Measurements from ENCODE around the gene COL16A1. TPM values are rescaled to one million over a fixed set of nuclear protein-coding genes. Genes with fewer than 3 reads are reported as not detected.

The COL16A1 gene
- total RNA-seq, 6 donors from 2014 or later, result 15.2 to 103 (median 40.7) TPM

GRCh38 chr1:31644560-31645273, 59.1 kb downstream of the COL16A1 start, which contains the start of gene PEF1:
TSS of gene PEF1 (minus strand) at chr1:31644876. CDS start at chr1:31644864, 12 bp downstream.
- peak; percentile 96 to 99 for DNase-seq
- no peaks in the 10 kb centered on the region for H3K36me3 ChIP-seq

GRCh38 chr1:31643976-31644559, 59.7 kb downstream of the COL16A1 start:
- H3K36me3 ChIP-seq, result no peaks in the 10 kb centered on the region
- ATAC-seq (ENCODE audit: low FRiP score in 2 of 2), result no peak
- H3K4me1 ChIP-seq, result peaks cover 46 to 59% (median 49%) of the 10 kb centered on the region in 4 donors
- TF ChIP-seq CTCF (IDR thresholded peaks at IDR 0.05), result no peak
- no peak for TF ChIP-seq POLR2A (IDR thresholded peaks at IDR 0.05)
- TF ChIP-seq EP300 (IDR thresholded peaks at IDR 0.05), result no peak
- TF ChIP-seq POLR2AphosphoS5 (IDR thresholded peaks at IDR 0.05), result no peak
- peak overlapping the region; percentile 97 to 99 (median 98) for H3K27ac ChIP-seq
- no peaks in the 10 kb centered on the region for H3K9me3 ChIP-seq
- DNase-seq, result no peak
- H3K27me3 ChIP-seq, result no peaks in the 10 kb centered on the region
- H3K4me3 ChIP-seq, result peak overlapping the region; percentile 54 to 85 (median 76)
- 6 to 7% methylated on average over 2 to 18 of the region's 18 CpGs for WGBS, 2 donors

More at GRCh38 chr1:31644560-31645273, 59.1 kb downstream of the COL16A1 start, which contains the start of gene PEF1:
- peak within 1 kb of the TSS; percentile 54 to 85 (median 76) for H3K4me3 ChIP-seq
- no peaks in the 10 kb centered on the region for H3K27me3 ChIP-seq
- peak; percentile 97 for ATAC-seq (ENCODE audit: low FRiP score in 2 of 2)
- TF ChIP-seq POLR2AphosphoS5 (IDR thresholded peaks at IDR 0.05) (peak; percentile 76 to 96), EP300 (IDR thresholded peaks at IDR 0.05) (peak in 1 of 4 donors; percentile 48), POLR2A (IDR thresholded peaks at IDR 0.05) (peak in 3 of 4 donors; percentile 56 to 89 (median 86)), CTCF (IDR thresholded peaks at IDR 0.05) (peak in 4 of 6 experiments; percentile 6 to 36 (median 20))
- 0% methylated on average over 40 of the region's 56 CpGs; no CpG with 5 or more reads in 1 of the 2 donors for WGBS, 2 donors
- H3K27ac ChIP-seq, result peak within 1 kb of the TSS; percentile 97 to 99 (median 98)
- H3K4me1 ChIP-seq, result peaks cover 40 to 52% (median 43%) of the 10 kb centered on the region in 4 donors
- no peaks in the 10 kb centered on the region for H3K9me3 ChIP-seq

DNA sequence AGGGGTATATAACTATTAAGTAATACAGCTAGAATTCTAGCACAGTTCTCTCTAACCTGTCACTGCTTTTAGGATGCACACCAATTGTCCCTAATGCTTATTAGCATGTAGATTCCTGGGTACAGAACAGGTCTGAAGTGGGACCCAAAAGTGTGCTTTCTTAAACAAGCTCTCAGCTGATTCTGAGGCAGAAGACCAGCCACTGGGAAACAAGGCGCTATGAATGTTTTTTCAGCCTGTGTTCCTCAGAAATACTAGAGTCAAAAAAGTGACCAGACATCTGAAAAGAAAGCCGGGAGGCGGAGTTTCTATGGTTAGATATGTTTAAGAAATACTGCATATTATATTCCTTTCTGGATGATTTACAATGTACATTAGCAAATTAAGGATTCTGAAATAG, 60.9 kb downstream of the COL16A1 start:
- peaks cover 56 to 70% (median 59%) of the 10 kb centered on the region in 4 donors for H3K4me1 ChIP-seq
- no peaks in the 10 kb centered on the region for H3K27me3 ChIP-seq
- no peak overlapping the region for H3K4me3 ChIP-seq
- H3K27ac ChIP-seq, result peak overlapping the region in 1 of 4 donors; percentile 97
- 92 to 95% methylated on average over 3 of the region's 3 CpGs for WGBS, 2 donors
- H3K9me3 ChIP-seq, result no peaks in the 10 kb centered on the region
- DNase-seq (no peak), ATAC-seq (ENCODE audit: low FRiP score in 2 of 2) (no peak)
- H3K36me3 ChIP-seq, result no peaks in the 10 kb centered on the region
- TF ChIP-seq CTCF (IDR thresholded peaks at IDR 0.05), result no peak
- no peak for TF ChIP-seq EP300 (IDR thresholded peaks at IDR 0.05)
- no peak for TF ChIP-seq POLR2A (IDR thresholded peaks at IDR 0.05)
- no peak for TF ChIP-seq POLR2AphosphoS5 (IDR thresholded peaks at IDR 0.05)

DNA sequence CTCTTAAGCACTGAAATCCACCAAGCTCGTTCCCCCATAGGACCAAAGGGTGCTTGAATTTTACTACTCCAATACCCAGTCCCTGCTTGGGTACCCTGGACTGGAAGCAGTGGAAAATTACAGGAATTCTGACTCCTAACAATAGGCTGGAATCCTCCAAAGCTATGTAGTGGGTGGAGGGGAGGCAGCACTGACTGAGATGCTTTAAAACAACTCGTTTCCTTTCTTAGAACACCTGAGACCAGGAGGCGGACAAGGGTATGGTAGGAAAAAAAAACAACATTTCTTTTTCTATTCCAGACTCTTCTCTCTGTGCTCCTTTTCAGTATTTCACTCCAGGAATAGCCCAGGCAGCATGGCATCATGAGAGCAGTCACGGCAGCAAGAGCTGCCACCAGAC, 61.5 kb downstream of the COL16A1 start:
- DNase-seq, result no peak
- Histone ChIP-seq H3K27me3 (no peaks in the 10 kb centered on the region), H3K9me3 (no peaks in the 10 kb centered on the region), H3K36me3 (no peaks in the 10 kb centered on the region), H3K4me3 (no peak overlapping the region), H3K4me1 (peaks cover 59 to 74% (median 63%) of the 10 kb centered on the region in 4 donors), H3K27ac (no peak overlapping the region)
- WGBS, 2 donors, result 72 to 88% methylated on average over 4 of the region's 4 CpGs
- ATAC-seq (ENCODE audit: low FRiP score in 2 of 2), result no peak
- no peak for TF ChIP-seq CTCF (IDR thresholded peaks at IDR 0.05)
- no peak for TF ChIP-seq POLR2A (IDR thresholded peaks at IDR 0.05)
- TF ChIP-seq POLR2AphosphoS5 (IDR thresholded peaks at IDR 0.05), result no peak
- TF ChIP-seq EP300 (IDR thresholded peaks at IDR 0.05), result no peak
